Prostate gland (tissue), 2 donors: Measurements from ENCODE around the gene DUSP22. TPM values are rescaled to one million over a fixed set of nuclear protein-coding genes. Genes with fewer than 3 reads are reported as not detected.

ENCODE experiments used
- DNase-seq: peaks from one replicate; pipeline ENCODE4 v3.0.0-alpha.2; 2019; ENCODE audit warnings: low spot score
- H3K27ac ChIP-seq, 2 donors: fragments of 200-600 bp; sonication (generic); 2 replicates each; pipeline ENCODE4 v1.5.1; 2017 to 2019
- H3K27me3 ChIP-seq: fragments of 200-600 bp; sonication (generic); replicated peaks from 2 replicates; pipeline ENCODE4 v1.5.1; 2019; ENCODE audit not compliant: insufficient read depth
- H3K36me3 ChIP-seq, 2 donors: fragments of 200-600 bp; sonication (generic); 1 replicate in 1 of 2; 2 replicates in 1 of 2; pipeline versions ENCODE4 v1.5.1 to v1.8.1; 2017 to 2019
- H3K4me1 ChIP-seq: fragments of 200-600 bp; sonication (generic); replicated peaks from 2 replicates; pipeline ENCODE4 v1.5.1; 2019
- H3K4me3 ChIP-seq, 2 donors: fragments of 200-600 bp; sonication (generic); 2 replicates each; pipeline ENCODE4 v1.5.1; 2017 to 2019
- H3K9me3 ChIP-seq: fragments of 200-600 bp; sonication (generic); 2 replicates; pipeline ENCODE4 v1.5.1; 2017
- CTCF ChIP-seq, 4 experiments: fragments of 200-600 bp in 2 of 4; fragments of 450-650 bp in 2 of 4; sonication (generic) in 2 of 4; IDR thresholded peaks; 1 replicate in 3 of 4; 2 replicates in 1 of 4; pipeline ENCODE4 v1.5.1; 2016 to 2019; ENCODE audit warnings: antibody characterized with exemption in 4 of 4, mild to moderate bottlenecking in 2 of 4, moderate library complexity in 2 of 4
- POLR2A ChIP-seq: fragments of 450-650 bp; IDR thresholded peaks from one replicate; pipeline ENCODE4 v1.6.1; 2016; ENCODE audit warnings: antibody characterized with exemption, mild to moderate bottlenecking
- POLR2AphosphoS5 ChIP-seq: sonication (generic); formaldehyde crosslinking; IDR thresholded peaks from one replicate; pipeline ENCODE4 v1.6.1; 2017; ENCODE audit warnings: antibody characterized with exemption
- WGBS: methylation state at CpG from one replicate; pipeline ENCODE4 v1.1.5; 2018; 5-methylcytosine and 5-hydroxymethylcytosine counted together
- intact Hi-C: fragments of 100-400 bp; cut with DNase I; formaldehyde crosslinking; loops from one replicate; pipeline ENCODE4 v1.14.2; 2022
- total RNA-seq, 2 donors: library from RNA; depleted of rRNA; stranded (reverse); fragments of >200 nt; gene quantifications; one replicate each; pipeline ENCODE4 v1.1.0, GENCODE V29; 2016

Gene DUSP22
- total RNA-seq, 2 donors from 2014 or later: 29.8 to 95.8 TPM

GRCh38 chr6:361411-362132 lies 69.3 kb downstream of the DUSP22 start:
- no peak overlapping the region for H3K27ac ChIP-seq
- H3K4me3 ChIP-seq: no peak overlapping the region
- H3K4me1 ChIP-seq: no peaks in the 10 kb centered on the region
- 80% methylated on average over 16 of the region's 16 CpGs for WGBS
- H3K36me3 ChIP-seq: no peaks in the 10 kb centered on the region
- DNase-seq: no peak
- H3K9me3 ChIP-seq: no peaks in the 10 kb centered on the region
- no peaks in the 10 kb centered on the region for H3K27me3 ChIP-seq
- no peak for TF ChIP-seq POLR2AphosphoS5
- TF ChIP-seq POLR2A: no peak
- no peak for TF ChIP-seq CTCF (IDR thresholded peaks at IDR 0.05)
- intact Hi-C loops: no loop called here

DNA sequence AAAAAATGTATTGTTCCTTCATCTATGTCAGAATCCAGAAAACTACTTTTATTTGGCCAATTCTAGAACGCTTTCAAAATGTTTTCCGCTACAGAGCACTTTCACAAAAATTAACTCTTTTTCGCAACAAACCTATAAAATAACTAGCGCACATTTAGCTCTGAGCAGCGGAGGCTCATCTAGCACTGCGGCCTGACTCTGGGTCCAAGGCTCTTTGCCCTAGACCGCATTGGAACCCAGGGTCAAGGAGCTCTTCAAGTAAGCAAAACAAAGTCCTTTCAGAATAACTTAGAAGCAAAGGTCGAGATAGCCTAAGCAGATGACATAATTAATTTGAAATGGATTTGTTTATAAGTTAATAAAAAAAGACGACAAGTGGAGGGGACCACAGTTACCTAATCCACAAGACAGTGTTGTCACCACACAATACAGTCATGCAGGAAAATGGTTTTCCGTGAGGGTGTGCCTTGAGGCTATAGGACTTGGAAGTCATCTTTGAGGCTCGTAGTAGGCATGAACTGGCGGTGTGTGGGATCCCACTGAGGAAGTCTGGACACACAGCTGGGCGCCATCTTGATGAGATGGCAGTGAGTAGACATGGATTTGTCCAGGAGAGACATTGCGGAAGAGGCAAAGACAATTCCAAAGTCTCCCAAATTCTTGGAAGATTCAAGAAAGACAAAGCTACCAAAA lies 70.1 kb downstream of the DUSP22 start:
- Histone ChIP-seq H3K27ac (no peak overlapping the region), H3K36me3 (no peaks in the 10 kb centered on the region), H3K4me3 (no peak overlapping the region), H3K27me3 (no peaks in the 10 kb centered on the region), H3K4me1 (no peaks in the 10 kb centered on the region), H3K9me3 (no peaks in the 10 kb centered on the region)
- 82% methylated on average over 14 of the region's 14 CpGs for WGBS
- intact Hi-C loops: no loop called here
- no peak for DNase-seq
- TF ChIP-seq POLR2AphosphoS5: no peak
- no peak for TF ChIP-seq CTCF (IDR thresholded peaks at IDR 0.05)
- no peak for TF ChIP-seq POLR2A

GRCh38 chr6:362924-363249 lies 70.6 kb downstream of the DUSP22 start:
- WGBS: 82% methylated on average over 5 of the region's 5 CpGs
- TF ChIP-seq POLR2AphosphoS5: no peak
- TF ChIP-seq CTCF (IDR thresholded peaks at IDR 0.05): no peak
- TF ChIP-seq POLR2A: no peak
- intact Hi-C loops: no loop called here

GRCh38 chr6:363291-363690 lies 71.0 kb downstream of the DUSP22 start:
- DNase-seq: no peak
- Histone ChIP-seq H3K4me3 (no peak overlapping the region), H3K27ac (no peak overlapping the region), H3K27me3 (no peaks in the 10 kb centered on the region), H3K9me3 (no peaks in the 10 kb centered on the region), H3K36me3 (no peaks in the 10 kb centered on the region), H3K4me1 (no peaks in the 10 kb centered on the region)
- intact Hi-C loops: no loop called here
- 90% methylated on average over 12 of the region's 12 CpGs for WGBS
- TF ChIP-seq POLR2A (no peak), CTCF (IDR thresholded peaks at IDR 0.05) (no peak)

More at GRCh38 chr6:362924-363249, 70.6 kb downstream of the DUSP22 start:
- no peak overlapping the region for H3K27ac ChIP-seq
- no peak overlapping the region for H3K4me3 ChIP-seq
- no peaks in the 10 kb centered on the region for H3K27me3 ChIP-seq
- H3K9me3 ChIP-seq: no peaks in the 10 kb centered on the region
- no peaks in the 10 kb centered on the region for H3K36me3 ChIP-seq
- no peaks in the 10 kb centered on the region for H3K4me1 ChIP-seq
- DNase-seq: no peak

DNA sequence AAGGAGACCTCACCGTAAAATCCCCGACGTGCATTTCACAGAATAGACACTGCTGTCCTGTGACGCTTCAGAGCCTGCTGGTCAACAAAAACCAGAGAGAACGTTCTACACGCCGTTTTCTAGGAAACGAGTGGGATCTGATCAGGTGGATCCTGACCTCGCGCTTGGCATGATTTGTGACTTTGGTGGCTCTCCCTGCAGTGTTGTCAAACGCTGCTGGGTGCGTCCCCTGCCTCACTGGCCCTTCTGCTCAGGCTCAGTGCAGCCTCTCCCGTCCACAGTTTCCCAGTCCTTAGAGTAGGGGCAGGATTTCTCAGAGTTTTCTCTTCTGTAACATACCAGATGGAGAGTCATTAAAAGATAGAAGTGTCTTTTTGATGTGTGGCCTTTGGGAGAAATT lies 71.6 kb downstream of the DUSP22 start:
- no peak for DNase-seq
- Histone ChIP-seq H3K36me3 (no peaks in the 10 kb centered on the region), H3K27me3 (no peaks in the 10 kb centered on the region), H3K9me3 (no peaks in the 10 kb centered on the region), H3K27ac (no peak overlapping the region), H3K4me3 (no peak overlapping the region), H3K4me1 (no peaks in the 10 kb centered on the region)
- WGBS: 91% methylated on average over 13 of the region's 13 CpGs
- TF ChIP-seq CTCF (IDR thresholded peaks at IDR 0.05): no peak
- no peak for TF ChIP-seq POLR2A
- TF ChIP-seq POLR2AphosphoS5: no peak
- intact Hi-C loops: no loop called here
